ENCODE results near the gene MOGAT2.

DNA sequence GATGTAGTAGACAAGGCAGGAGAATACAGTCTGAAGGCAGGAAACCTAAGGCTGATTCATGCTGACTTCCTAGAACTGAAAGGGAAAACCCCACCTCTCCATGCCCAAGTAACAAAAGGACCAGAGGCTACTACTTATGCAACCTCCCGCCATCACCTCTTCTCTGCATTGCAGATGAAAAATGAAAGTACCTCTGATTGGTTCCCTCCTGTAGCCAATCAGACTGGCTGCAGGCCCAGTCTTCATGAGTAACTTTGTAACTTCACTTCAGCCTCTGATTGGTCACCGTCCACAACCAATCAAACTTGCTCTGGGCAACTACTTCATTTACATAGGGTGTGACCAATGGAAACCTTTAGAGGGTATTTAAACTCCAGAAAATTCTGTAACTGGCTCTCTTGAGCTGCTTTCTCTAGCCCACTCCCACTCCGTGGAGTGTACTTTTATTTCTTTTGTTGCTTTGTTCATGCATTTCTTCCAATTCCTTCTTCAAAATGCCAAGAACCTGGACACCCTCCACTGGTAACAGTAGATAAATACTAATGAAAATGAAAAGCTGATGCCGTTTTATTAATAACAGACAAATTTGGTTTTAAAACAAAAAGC, 43.6 kb upstream of the MOGAT2 start:
- TF ChIP-seq ESRRG (CRISPR knock-in tag; IDR thresholded peaks at IDR 0.05) (no peak), TOX (CRISPR knock-in tag; IDR thresholded peaks at IDR 0.05; ENCODE audit: borderline replicate concordance) (no peak), OSR1 (CRISPR knock-in tag; IDR thresholded peaks at IDR 0.05) (no peak), ZFP3 (CRISPR knock-in tag; IDR thresholded peaks at IDR 0.05) (no peak), ZNF70 (CRISPR knock-in tag; IDR thresholded peaks at IDR 0.05) (no peak), CREB5 (CRISPR knock-in tag; IDR thresholded peaks at IDR 0.05; ENCODE audit: low read depth) (no peak), ZNF565 (CRISPR knock-in tag; conservative IDR thresholded peaks at IDR 0.05; ENCODE audit: low read depth) (no peak), TCF4 (CRISPR knock-in tag; IDR thresholded peaks at IDR 0.05; ENCODE audit: borderline replicate concordance) (no peak), RARB (CRISPR knock-in tag; IDR thresholded peaks at IDR 0.05) (no peak), ZFP30 (CRISPR knock-in tag; IDR thresholded peaks at IDR 0.05) (no peak), POU6F1 (CRISPR knock-in tag; IDR thresholded peaks at IDR 0.05; ENCODE audit: borderline replicate concordance, low read depth) (no peak), GLIS3 (CRISPR knock-in tag; IDR thresholded peaks at IDR 0.05) (no peak), PATZ1 (CRISPR knock-in tag; IDR thresholded peaks at IDR 0.05; ENCODE audit: borderline replicate concordance) (no peak)
- TF ChIP-seq, protein P1, sequence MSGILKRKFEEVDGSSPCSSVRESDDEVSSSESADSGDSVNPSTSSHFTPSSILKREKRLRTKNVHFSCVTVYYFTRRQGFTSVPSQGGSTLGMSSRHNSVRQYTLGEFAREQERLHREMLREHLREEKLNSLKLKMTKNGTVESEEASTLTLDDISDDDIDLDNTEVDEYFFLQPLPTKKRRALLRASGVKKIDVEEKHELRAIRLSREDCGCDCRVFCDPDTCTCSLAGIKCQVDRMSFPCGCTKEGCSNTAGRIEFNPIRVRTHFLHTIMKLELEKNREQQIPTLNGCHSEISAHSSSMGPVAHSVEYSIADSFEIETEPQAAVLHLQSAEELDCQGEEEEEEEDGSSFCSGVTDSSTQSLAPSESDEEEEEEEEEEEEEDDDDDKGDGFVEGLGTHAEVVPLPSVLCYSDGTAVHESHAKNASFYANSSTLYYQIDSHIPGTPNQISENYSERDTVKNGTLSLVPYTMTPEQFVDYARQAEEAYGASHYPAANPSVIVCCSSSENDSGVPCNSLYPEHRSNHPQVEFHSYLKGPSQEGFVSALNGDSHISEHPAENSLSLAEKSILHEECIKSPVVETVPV (CRISPR knock-in tag; IDR thresholded peaks at IDR 0.05) = no peak

Measured in SK-N-SH treated with all-trans-retinoic acid at 6 μM for 48 hours (cell line).